NCI-H2196 treated with DMSO at 0.1 percent for 48 hours (cell line): ENCODE data around the gene SH3RF1.
A peak's percentile ranks its signal among the peaks of the same experiment; 100 is the strongest.

Source experiments
- DNase-seq: peaks from one replicate; lab custom pipeline; 2025; ENCODE audit not compliant: unreplicated experiment; lab: John Stamatoyannopoulos, UW

The SH3RF1 gene

GRCh38 chr4:169142391-169142790, 128.4 kb downstream of the SH3RF1 start:
- DNase-seq, result no peak

GRCh38 chr4:169139021-169139420, 131.7 kb downstream of the SH3RF1 start:
- no peak for DNase-seq

- DNase-seq, result no peak
Measured at GRCh38 chr4:169137558-169137920, 133.2 kb downstream of the SH3RF1 start.

GRCh38 chr4:169136796-169137557, 133.8 kb downstream of the SH3RF1 start:
- DNase-seq, result no peak

- no peak for DNase-seq
Measured at GRCh38 chr4:169136330-169136729, 134.4 kb downstream of the SH3RF1 start.

GRCh38 chr4:169135776-169136175, 135.0 kb downstream of the SH3RF1 start:
- no peak for DNase-seq

- no peak for DNase-seq
Measured at GRCh38 chr4:169133932-169134331, 136.8 kb downstream of the SH3RF1 start.

- DNase-seq, result no peak
Measured at GRCh38 chr4:169132561-169133305, 138.0 kb downstream of the SH3RF1 start.

- no peak for DNase-seq
Measured at GRCh38 chr4:169131556-169132208, 139.1 kb downstream of the SH3RF1 start.

GRCh38 chr4:169128902-169129301, 141.9 kb downstream of the SH3RF1 start:
- no peak for DNase-seq

- no peak for DNase-seq
Measured at GRCh38 chr4:169127314-169127713, 143.4 kb downstream of the SH3RF1 start.

- no peak for DNase-seq
Measured at GRCh38 chr4:169124661-169125060, 146.1 kb downstream of the SH3RF1 start.

GRCh38 chr4:169122422-169122821, 148.3 kb downstream of the SH3RF1 start:
- no peak for DNase-seq

GRCh38 chr4:169121861-169122382, 148.8 kb downstream of the SH3RF1 start:
- no peak for DNase-seq

GRCh38 chr4:169120624-169121023, 150.1 kb downstream of the SH3RF1 start:
- no peak for DNase-seq

- DNase-seq, result no peak
Measured at GRCh38 chr4:169119536-169119935, 151.2 kb downstream of the SH3RF1 start.

GRCh38 chr4:169117591-169118081, 153.1 kb downstream of the SH3RF1 start:
- DNase-seq, result no peak

- DNase-seq, result no peak
Measured at GRCh38 chr4:169116270-169116901, 154.4 kb downstream of the SH3RF1 start.

- peak; percentile 31 for DNase-seq
Measured at GRCh38 chr4:169115897-169116254, 154.9 kb downstream of the SH3RF1 start.

- DNase-seq, result no peak
Measured at GRCh38 chr4:169115144-169115896, 155.4 kb downstream of the SH3RF1 start.
